IMR-90 (cell line): Measurements from ENCODE around the gene ZNF532. TPM values are rescaled to one million over a fixed set of nuclear protein-coding genes. Genes with fewer than 3 reads are reported as not detected.

Experiments
- ATAC-seq: fragments of 200-7000 bp; cut with Tn5 transposase; 2 replicates; pipeline ENCODE4 v1.9.1; 2020; ENCODE audit warnings: low read depth, mild to moderate bottlenecking, moderate library complexity
- BruUV-seq: library from RNA; stranded (reverse); fragments of 400-500 nt; replicated peaks from 2 replicates; lab custom pipeline; 2021; lab: Mats Ljungman, UMichigan
- CTCF ChIA-PET: fragments of 300-600 bp; formaldehyde crosslinking; extraction: SDS; loops from one replicate; lab custom pipeline; 2021; ENCODE audit warnings: antibody characterized with exemption; lab: Yijun Ruan, JAX
- POLR2A ChIA-PET: fragments of 300-600 bp; sonication (Branson Sonifier 250); formaldehyde crosslinking; loops from one replicate; lab custom pipeline; 2022; ENCODE audit warnings: antibody characterized with exemption; ENCODE audit not compliant: unreplicated experiment; lab: Charles Lee
- DNase-seq: peaks from one replicate; pipeline ENCODE4 v3.0.0; 2013
- H2AFZ ChIP-seq: replicated peaks from 2 replicates; pipeline ENCODE3; 2013; ENCODE audit warnings: low read length, mild to moderate bottlenecking; ENCODE audit not compliant: poor library complexity
- H2AK5ac ChIP-seq: 2 replicates; pipeline ENCODE4 v1.6.1; 2013; ENCODE audit warnings: low read depth, low read length, inconsistent platforms
- H2AK9ac ChIP-seq: replicated peaks from 2 replicates; pipeline ENCODE3; 2013; ENCODE audit warnings: mild to moderate bottlenecking, low read depth, low read length, moderate library complexity; ENCODE audit not compliant: poor library complexity
- H2BK120ac ChIP-seq: 2 replicates; pipeline ENCODE4 v1.6.1; 2013; ENCODE audit warnings: low read depth, low read length, inconsistent platforms
- H2BK15ac ChIP-seq: 3 replicates; pipeline ENCODE4 v1.6.1; 2013; ENCODE audit warnings: low read depth, low read length, inconsistent platforms
- H2BK20ac ChIP-seq: 2 replicates; pipeline ENCODE4 v1.6.1; 2013; ENCODE audit warnings: low read depth, mild to moderate bottlenecking, inconsistent platforms, low read length, moderate library complexity
- H2BK5ac ChIP-seq: 2 replicates; pipeline ENCODE4 v1.6.1; 2013; ENCODE audit warnings: mild to moderate bottlenecking, low read depth, low read length, inconsistent platforms; ENCODE audit not compliant: poor library complexity, severe bottlenecking
- H3K14ac ChIP-seq: replicated peaks from 2 replicates; pipeline ENCODE4 v1.6.1; 2013; ENCODE audit warnings: low read depth, low read length, inconsistent platforms
- H3K18ac ChIP-seq: 2 replicates; pipeline ENCODE4 v1.6.1; 2013; ENCODE audit warnings: low read depth, low read length, control low read depth
- H3K23ac ChIP-seq: 2 replicates; pipeline ENCODE4 v1.6.1; 2013; ENCODE audit warnings: low read depth, low read length, inconsistent platforms
- H3K27ac ChIP-seq: 2 replicates; pipeline ENCODE4 v1.5.1; 2013; ENCODE audit warnings: mild to moderate bottlenecking, control low read depth, low read length; ENCODE audit not compliant: insufficient read depth
- H3K27me3 ChIP-seq: 2 replicates; pipeline ENCODE4 v1.6.1; 2013; ENCODE audit warnings: low read length; ENCODE audit not compliant: control insufficient read depth, insufficient read depth
- H3K36me3 ChIP-seq: 2 replicates; pipeline ENCODE4 v1.6.1; 2013; ENCODE audit warnings: low read length, mixed read lengths; ENCODE audit not compliant: control insufficient read depth, insufficient read depth
- H3K4ac ChIP-seq: 2 replicates; pipeline ENCODE4 v1.6.1; 2013; ENCODE audit warnings: low read depth, low read length, inconsistent platforms
- H3K4me1 ChIP-seq: 2 replicates; pipeline ENCODE4 v1.6.1; 2013; ENCODE audit warnings: low read length, mixed read lengths; ENCODE audit not compliant: control insufficient read depth, insufficient read depth
- H3K4me2 ChIP-seq: 2 replicates; pipeline ENCODE4 v1.6.1; 2013; ENCODE audit warnings: low read depth, mild to moderate bottlenecking, control low read depth, low read length, moderate library complexity
- H3K4me3 ChIP-seq: 2 replicates; pipeline ENCODE4 v1.5.1; 2013; ENCODE audit warnings: low read depth, mild to moderate bottlenecking, control low read depth, low read length, moderate library complexity; ENCODE audit not compliant: insufficient read depth
- H3K56ac ChIP-seq: 2 replicates; pipeline ENCODE4 v1.6.1; 2013; ENCODE audit warnings: low read length, inconsistent platforms; ENCODE audit not compliant: insufficient read depth; ENCODE audit errors: extremely low read depth
- H3K79me1 ChIP-seq, 2 experiments: 2 replicates each; pipeline ENCODE4 v1.6.1; 2013; ENCODE audit warnings: low read length in 2 of 2, inconsistent platforms in 1 of 2, low read depth in 1 of 2
- H3K9ac ChIP-seq: 2 replicates; pipeline ENCODE4 v1.6.1; 2013; ENCODE audit warnings: low read depth, low read length, control low read depth
- H3K9me1 ChIP-seq: 2 replicates; pipeline ENCODE4 v1.6.1; 2013; ENCODE audit warnings: low read length, inconsistent platforms; ENCODE audit not compliant: insufficient read depth
- H3K9me3 ChIP-seq: 2 replicates; pipeline ENCODE4 v1.6.1; 2013; ENCODE audit warnings: low read length; ENCODE audit not compliant: control insufficient read depth, insufficient read depth
- H4K20me1 ChIP-seq: 2 replicates; pipeline ENCODE4 v1.6.1; 2013; ENCODE audit warnings: low read length, inconsistent platforms; ENCODE audit not compliant: insufficient read depth
- H4K5ac ChIP-seq: 2 replicates; pipeline ENCODE4 v1.6.1; 2013; ENCODE audit warnings: mild to moderate bottlenecking, low read depth, low read length, control low read depth
- H4K8ac ChIP-seq, 2 experiments: 2 replicates each; pipeline ENCODE4 v1.6.1; 2013; ENCODE audit warnings: low read depth in 2 of 2, low read length in 2 of 2, control low read depth in 1 of 2, inconsistent platforms in 1 of 2
- H4K91ac ChIP-seq: 2 replicates; pipeline ENCODE4 v1.6.1; 2013; ENCODE audit warnings: low read depth, low read length, inconsistent platforms; ENCODE audit not compliant: insufficient read depth
- BHLHE40 ChIP-seq: fragments of 150-350 bp; IDR thresholded peaks from 2 replicates; pipeline ENCODE4 v1.6.1; 2016; ENCODE audit warnings: mild to moderate bottlenecking, low read depth, low read length
- CEBPB ChIP-seq: IDR thresholded peaks from 2 replicates; pipeline ENCODE4 v1.6.1; 2012; ENCODE audit warnings: low read depth, low read length, improper control_type of control experiment
- CHD1 ChIP-seq: IDR thresholded peaks from 2 replicates; pipeline ENCODE4 v1.6.1; 2012; ENCODE audit warnings: low read depth, low read length, improper control_type of control experiment
- CTCF ChIP-seq: conservative IDR thresholded peaks from 2 replicates; pipeline ENCODE4 v1.5.1; 2012; ENCODE audit warnings: mild to moderate bottlenecking, low read depth, low read length, improper control_type of control experiment
- ELK1 ChIP-seq: fragments of 150-350 bp; IDR thresholded peaks from 2 replicates; pipeline ENCODE4 v1.6.1; 2016; ENCODE audit warnings: low read depth, mild to moderate bottlenecking, low read length, moderate library complexity, borderline replicate concordance
- FOS ChIP-seq: fragments of 150-350 bp; IDR thresholded peaks from 2 replicates; pipeline ENCODE4 v1.6.1; 2016; ENCODE audit warnings: low read depth, low read length
- MAFK ChIP-seq: IDR thresholded peaks from 2 replicates; pipeline ENCODE4 v1.6.1; 2012; ENCODE audit warnings: low read depth, low read length, improper control_type of control experiment
- MXI1 ChIP-seq: IDR thresholded peaks from 2 replicates; pipeline ENCODE4 v1.6.1; 2012; ENCODE audit warnings: low read depth, mild to moderate bottlenecking, low read length, moderate library complexity, borderline replicate concordance
- NFE2L2 ChIP-seq: fragments of 150-350 bp; IDR thresholded peaks from 2 replicates; pipeline ENCODE4 v1.6.1; 2016; ENCODE audit warnings: low read depth, mild to moderate bottlenecking, low read length
- POLR2A ChIP-seq: IDR thresholded peaks from 2 replicates; pipeline ENCODE4 v1.6.1; 2012; ENCODE audit warnings: mild to moderate bottlenecking, low read depth, low read length
- RAD21 ChIP-seq: IDR thresholded peaks from 2 replicates; pipeline ENCODE4 v1.6.1; 2012; ENCODE audit warnings: low read length, improper control_type of control experiment
- RCOR1 ChIP-seq: IDR thresholded peaks from 2 replicates; pipeline ENCODE4 v1.6.1; 2012; ENCODE audit warnings: mild to moderate bottlenecking, low read length, improper control_type of control experiment; ENCODE audit not compliant: insufficient replicate concordance
- RFX5 ChIP-seq: IDR thresholded peaks from 2 replicates; pipeline ENCODE4 v1.8.0; 2012; ENCODE audit warnings: low read depth, mild to moderate bottlenecking, low read length, moderate library complexity
- SMC3 ChIP-seq: fragments of 150-350 bp; IDR thresholded peaks from 2 replicates; pipeline ENCODE4 v1.6.1; 2016; ENCODE audit warnings: low read depth, mild to moderate bottlenecking, antibody characterized with exemption, low read length, moderate library complexity
- USF2 ChIP-seq: fragments of 150-350 bp; IDR thresholded peaks from 2 replicates; pipeline ENCODE4 v1.6.1; 2017; ENCODE audit warnings: mild to moderate bottlenecking, antibody characterized with exemption, low read length, low read depth
- WGBS, 2 experiments: methylation state at CpG; one replicate each; pipeline versions ENCODE4 v1.1.5 to v1.1.7; 2013; ENCODE audit warnings: missing lambda C conversion rate in 2 of 2; ENCODE audit not compliant: insufficient read length in 1 of 2; ENCODE audit errors: extremely low coverage in 2 of 2; 5-methylcytosine and 5-hydroxymethylcytosine counted together
- dilution Hi-C: fragments of 300-500 bp; cut with HindIII; formaldehyde crosslinking; loops from one replicate; pipeline ENCODE4 v1.14.3; 2018; ENCODE audit warnings: low sequenced_read_pairs; ENCODE audit not compliant: unreplicated experiment
- in situ Hi-C: fragments of 300-500 bp; cut with MboI; formaldehyde crosslinking; loops from 3 replicates; pipeline ENCODE4 v1.14.3; 2019; ENCODE audit warnings: low sequenced_read_pairs, inconsistent platforms, mixed read lengths
- intact Hi-C: fragments of 100-400 bp; cut with micrococcal nuclease; formaldehyde crosslinking; loops from 2 replicates; pipeline ENCODE4 v1.10.0; 2022
- polyA plus RNA-seq, 3 experiments: library from polyadenylated mRNA; depleted of rRNA; stranded (reverse); fragments of >200 nt; gene quantifications; 2 replicates each; pipeline ENCODE4 v1.2.3, GENCODE V29; 2012; ENCODE audit warnings: low replicate concordance in 1 of 3
- total RNA-seq: library from RNA; depleted of rRNA; stranded (reverse); fragments of >200 nt; gene quantifications from 2 replicates; pipeline ENCODE4 v1.2.3, GENCODE V29; 2012

Gene ZNF532
- total and polyA plus RNA-seq, 2 of the 4 experiments (the other 2 are of a cell fraction): 29.9 to 45.8 TPM

- Histone ChIP-seq H3K27me3 (no peaks in the 10 kb centered on the region), H3K18ac (no peak overlapping the region), H4K91ac (no peak overlapping the region), H3K9me3 (no peaks in the 10 kb centered on the region), H3K23ac (no peak overlapping the region), H3K14ac (no peak overlapping the region), H3K4me3 (no peak overlapping the region), H3K56ac (no peak overlapping the region; the same call in 1 of the 2 replicates), H3K9me1 (peaks cover 7% of the 10 kb centered on the region), H3K27ac (no peak overlapping the region), H2BK5ac (no peak overlapping the region), H3K4me1 (no peaks in the 10 kb centered on the region), H3K4ac (no peak overlapping the region), H4K5ac (no peak overlapping the region), H4K20me1 (no peaks in the 10 kb centered on the region), H2BK15ac (no peak overlapping the region), H2BK20ac (no peak overlapping the region), H3K79me1 (peaks cover 0 to 6% of the 10 kb centered on the region in 2 experiments; a peak in 1 of 4 replicates), H2AK5ac (no peak overlapping the region), H4K8ac (no peak overlapping the region), H3K36me3 (peaks cover 36% of the 10 kb centered on the region), H2BK120ac (no peak overlapping the region), H3K4me2 (no peak overlapping the region), H2AFZ (no peak overlapping the region), H3K9ac (no peak overlapping the region), H2AK9ac (no peak overlapping the region)
- in situ Hi-C loops: no loop called here
- no TSS peak for BruUV-seq
- dilution Hi-C loops: no loop called here
- ATAC-seq: no peak
- intact Hi-C loops: no loop called here
- no peak for DNase-seq
- POLR2A ChIA-PET: interaction anchor here (0.5 kb wide), 1 partner anchor 113 kb away, joined by 5 read pairs; no protein-coding TSS in a partner anchor
- CTCF ChIA-PET: no interaction called here
- WGBS, 2 experiments: 87% methylated on average over 6 of the region's 17 CpGs; no CpG with 5 or more reads in 1 of the 2 experiments
- TF ChIP-seq MXI1 (no peak), RFX5 (no peak), POLR2A (no peak), CEBPB (no peak), NFE2L2 (no peak), SMC3 (no peak), BHLHE40 (no peak), RCOR1 (no peak), RAD21 (no peak), CHD1 (no peak), ELK1 (no peak), FOS (no peak), CTCF (no peak), MAFK (no peak), USF2 (no peak)
Measured at GRCh38 chr18:58983260-58984155, 118.8 kb downstream of the ZNF532 start.
